GM18507 (cell line): ENCODE results near the gene ETNPPL.

Experiments used
- DNase-seq: peaks from one replicate; pipeline ENCODE4 v3.0.0; 2011; ENCODE audit warnings: low read depth; ENCODE audit not compliant: insufficient read length; ENCODE audit errors: extremely low spot score
- FAIRE-seq: peaks from 2 replicates; lab custom pipeline; 2011; peaks lifted over from hg19 to GRCh38; lab: Jason Lieb, UNC

ETNPPL gene

DNA sequence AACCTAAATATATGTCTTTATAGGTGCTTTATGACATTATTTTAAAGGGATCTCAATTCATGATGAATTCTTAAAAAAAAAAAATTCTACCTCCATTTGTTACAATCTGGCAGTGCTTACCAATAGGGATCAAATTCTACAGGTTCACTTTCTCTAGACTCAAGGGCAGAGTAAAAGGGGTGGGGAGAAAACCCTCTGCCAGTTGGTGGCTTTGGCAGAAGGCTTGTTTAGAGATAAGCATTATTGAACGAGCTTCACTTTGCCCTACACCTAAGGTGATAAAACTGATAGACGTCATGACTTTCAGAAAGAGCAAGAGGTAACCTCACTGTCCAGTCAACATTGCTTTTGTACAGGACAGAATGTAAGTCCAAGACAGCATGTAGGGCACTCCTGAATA is 58.9 kb downstream of the ETNPPL start:
- FAIRE-seq (no peak), DNase-seq (no peak)

DNA sequence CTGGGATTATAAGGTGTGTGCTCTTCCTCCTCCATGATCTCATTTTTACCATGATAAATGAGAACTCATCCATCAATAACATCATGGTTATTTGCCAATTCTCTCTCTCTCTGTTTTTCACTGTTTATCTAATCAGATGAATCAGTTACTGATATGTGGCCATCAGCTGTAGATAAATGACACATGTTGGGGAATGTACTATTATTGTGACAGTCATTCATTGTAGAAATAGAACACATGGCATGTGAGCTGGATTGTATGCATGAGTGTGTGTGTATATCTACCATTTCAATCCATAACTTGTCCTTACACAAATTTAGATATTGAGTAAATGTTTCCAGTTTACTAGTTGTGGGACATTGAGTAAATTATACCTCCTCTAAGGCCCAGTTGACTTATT is 59.5 kb downstream of the ETNPPL start:
- DNase-seq (no peak), FAIRE-seq (no peak)

DNA sequence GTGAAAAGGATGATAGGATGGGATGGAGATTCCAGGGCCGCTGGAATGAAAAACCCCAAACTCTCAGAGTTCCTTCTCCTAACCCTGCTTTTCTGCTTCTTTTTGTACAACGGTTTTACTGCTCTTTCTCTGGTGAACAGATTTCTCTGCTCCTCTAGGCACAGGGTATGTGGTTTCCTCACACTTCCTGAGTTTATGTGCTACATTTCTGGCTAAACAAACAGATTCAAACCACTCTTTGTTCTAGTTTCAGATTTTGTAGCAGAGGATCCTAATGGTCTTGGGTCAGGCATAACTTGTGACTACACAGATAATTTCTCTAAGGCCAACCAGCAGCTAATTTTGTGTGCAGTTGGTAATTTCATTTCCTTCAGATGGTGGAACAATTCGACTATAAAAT is 59.9 kb downstream of the ETNPPL start:
- no peak for FAIRE-seq
- DNase-seq = no peak

DNA sequence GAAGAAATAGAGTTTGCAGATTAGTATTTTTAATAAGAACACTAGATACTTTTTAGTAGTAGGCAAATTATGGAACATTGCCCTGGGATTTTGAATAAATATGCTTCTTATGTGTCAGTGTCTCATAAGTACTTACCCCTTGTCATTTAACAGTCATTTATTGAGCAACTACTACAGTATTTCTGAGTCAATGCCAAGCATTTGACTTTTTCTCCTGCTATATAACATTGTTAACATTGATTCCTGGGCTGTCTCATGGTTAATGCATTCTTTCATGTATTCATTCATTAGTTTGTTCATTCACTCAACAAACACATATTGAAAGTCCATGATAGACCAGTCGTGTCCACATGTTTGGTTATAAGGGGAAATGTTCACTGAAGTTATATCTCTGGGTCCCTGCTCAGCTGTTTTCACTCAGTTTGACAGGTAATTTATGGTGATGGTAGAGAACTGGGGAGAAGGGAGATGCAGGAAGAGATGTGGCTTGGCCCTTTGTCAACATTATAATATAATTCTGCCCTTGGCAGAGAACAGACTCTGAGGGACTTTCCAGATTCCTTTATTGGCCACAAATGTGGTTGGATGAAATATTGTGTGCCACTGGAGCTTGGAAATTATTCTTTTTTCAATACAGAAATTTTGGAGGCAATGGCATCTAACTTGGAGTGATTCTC is 62.6 kb downstream of the ETNPPL start:
- FAIRE-seq (no peak), DNase-seq (no peak)

DNA sequence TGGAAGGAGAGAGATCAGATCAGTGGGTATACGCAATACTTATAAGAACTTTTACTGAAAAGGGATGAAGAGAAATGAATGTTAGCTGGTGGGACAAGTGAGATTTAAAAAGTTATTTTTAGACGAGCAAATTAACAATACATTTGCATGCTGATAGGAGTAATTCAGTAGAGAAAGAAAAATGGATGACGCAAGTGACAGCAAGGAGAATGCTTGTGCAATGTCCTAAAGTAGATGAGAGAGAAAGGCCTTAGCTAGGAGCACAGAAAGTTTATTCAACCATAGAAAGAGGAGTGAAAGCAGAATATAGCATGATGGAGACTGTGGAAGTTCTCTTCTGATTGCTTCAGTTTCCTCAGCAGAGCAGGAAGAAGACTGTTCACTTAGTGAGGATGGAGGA is 66.7 kb downstream of the ETNPPL start:
- no peak for FAIRE-seq
- no peak for DNase-seq

DNA sequence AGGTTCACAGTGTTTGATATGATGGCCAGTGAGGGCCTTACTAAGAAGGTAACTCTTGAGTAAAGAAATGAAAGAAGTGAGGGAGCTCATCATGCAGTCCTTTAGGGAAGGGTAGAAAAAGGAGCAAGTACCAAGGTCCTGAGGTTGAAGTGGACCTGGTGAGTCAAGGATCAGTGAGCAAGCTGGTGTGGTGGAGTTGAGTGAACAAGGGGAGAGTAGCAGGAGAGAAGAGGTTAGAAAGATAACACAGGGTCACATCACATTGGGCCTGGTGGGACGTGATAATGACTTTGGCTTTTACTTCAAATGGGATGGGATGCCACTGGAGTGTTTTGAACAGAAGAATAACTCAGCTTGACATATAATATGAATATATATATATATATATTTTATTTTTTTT is 67.8 kb downstream of the ETNPPL start:
- no peak for DNase-seq
- no peak for FAIRE-seq

DNA sequence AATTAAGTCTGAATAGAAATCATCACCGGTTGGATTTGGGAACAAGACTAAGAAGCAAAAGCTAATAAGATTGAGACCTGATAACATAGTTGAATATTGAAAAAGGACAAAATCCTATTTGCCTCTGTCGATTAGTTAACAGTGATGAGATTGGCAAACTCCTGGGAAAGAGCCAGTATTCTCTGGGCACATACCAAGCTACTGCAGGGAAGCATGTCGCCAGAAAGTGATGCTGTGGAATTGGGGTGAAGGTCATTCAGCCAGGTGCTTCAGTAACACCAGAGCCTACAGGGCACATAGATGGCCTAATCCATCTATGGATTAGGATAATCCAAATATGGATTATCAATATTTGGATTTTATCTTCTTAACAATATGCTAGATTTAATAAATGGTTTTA is 68.4 kb downstream of the ETNPPL start:
- FAIRE-seq (no peak), DNase-seq (no peak)

DNA sequence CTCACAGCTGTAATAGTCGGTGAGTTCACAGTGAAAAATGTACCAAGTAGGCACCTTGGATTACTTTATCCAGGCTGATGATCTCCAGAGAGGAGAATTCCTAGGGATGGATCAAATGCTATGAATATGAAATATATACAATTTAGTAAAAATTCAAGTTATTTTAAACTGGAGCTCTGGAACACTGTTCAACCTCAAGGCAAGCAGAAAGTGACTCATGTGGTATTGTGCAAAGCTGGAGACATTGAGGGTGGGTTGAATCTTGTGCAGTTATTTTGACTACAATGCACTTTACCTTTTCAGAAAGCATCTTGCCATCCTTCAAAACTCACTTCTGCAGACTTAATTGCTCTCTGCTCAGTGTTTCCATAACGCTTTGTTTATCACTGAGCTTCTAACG is 69.0 kb downstream of the ETNPPL start:
- no peak for DNase-seq
- FAIRE-seq = no peak

DNA sequence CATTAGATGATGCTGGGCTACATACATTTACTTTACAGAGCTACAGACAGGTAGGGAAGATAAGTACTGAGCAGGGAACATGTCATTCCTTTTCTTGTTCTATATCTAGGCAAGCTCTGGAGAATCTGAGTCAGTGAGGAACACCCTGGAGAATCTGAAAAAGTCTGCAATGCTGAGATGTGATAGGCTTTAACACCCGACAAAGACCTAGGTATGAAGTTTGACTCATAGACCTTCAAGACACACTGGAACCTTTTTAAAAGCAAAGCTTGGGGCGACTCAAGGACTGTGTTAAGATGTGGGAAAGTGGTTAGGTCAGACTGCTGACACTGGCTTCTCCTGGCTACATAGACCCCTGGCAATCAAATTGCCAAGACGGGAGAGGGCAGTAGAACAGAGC is 69.6 kb downstream of the ETNPPL start:
- FAIRE-seq = no peak
- DNase-seq = no peak
